GF-D8 (cell line): ENCODE results near the gene ATP1A1.

ENCODE experiments used
- DNase-seq: peaks from one replicate; lab custom pipeline; 2025; lab: John Stamatoyannopoulos, UW

ATP1A1 gene

DNA sequence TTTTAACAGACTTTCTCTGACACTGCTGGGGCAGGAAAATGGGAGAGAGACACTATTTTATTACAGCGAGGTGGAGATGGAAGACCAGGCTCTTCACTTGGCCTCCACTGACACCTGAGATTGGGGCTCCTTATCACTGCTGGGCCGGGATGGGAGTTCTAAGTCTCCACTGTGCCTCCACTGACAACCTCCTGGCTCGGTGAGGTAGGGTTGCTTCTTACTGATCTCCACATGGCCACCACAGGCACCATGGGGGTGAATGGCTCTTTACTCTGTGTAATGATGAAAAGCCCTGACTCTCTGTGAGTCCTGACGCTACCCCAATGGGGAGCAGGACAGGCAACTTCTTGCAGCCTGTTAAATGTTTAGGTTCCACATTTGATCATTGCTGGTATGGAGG, 67.7 kb downstream of the ATP1A1 start:
- DNase-seq: no peak

DNA sequence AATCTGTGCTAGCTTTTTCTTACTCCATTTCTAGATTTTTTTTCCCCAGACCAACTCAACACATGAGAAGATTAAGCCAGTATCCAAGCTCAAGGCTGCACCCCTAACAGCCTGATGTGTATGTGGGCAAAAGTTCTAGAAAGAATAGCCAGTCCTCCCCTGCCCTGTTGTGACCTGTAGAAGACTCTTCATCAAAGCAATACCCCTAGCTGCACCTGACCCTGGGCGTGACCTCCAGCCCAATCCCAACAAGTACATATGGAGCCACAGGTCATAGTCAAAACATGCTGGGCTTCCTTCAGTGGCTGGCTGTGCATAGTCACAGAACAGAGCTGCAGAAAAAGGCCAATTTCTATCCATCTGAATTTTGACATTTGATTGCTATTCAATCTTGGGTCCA, 72.5 kb downstream of the ATP1A1 start:
- DNase-seq: no peak

DNA sequence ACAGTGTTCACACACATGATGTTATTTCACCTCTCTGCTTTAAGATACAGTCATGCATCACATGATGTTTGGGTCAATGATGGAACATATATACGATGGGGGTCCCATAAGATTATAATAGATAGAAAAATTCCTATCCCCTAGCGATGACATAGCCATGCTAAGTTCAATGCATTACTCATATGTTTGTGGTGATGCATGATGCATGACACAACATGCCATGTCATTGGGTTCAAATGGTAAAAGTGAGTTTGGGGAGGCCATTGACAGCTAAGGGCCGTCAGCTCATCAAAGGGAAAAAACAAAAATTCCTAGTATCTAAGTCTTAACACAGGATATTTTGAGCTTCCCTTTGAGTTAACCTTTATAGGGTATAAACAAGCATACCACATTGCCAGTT, 73.6 kb downstream of the ATP1A1 start:
- no peak for DNase-seq

DNA sequence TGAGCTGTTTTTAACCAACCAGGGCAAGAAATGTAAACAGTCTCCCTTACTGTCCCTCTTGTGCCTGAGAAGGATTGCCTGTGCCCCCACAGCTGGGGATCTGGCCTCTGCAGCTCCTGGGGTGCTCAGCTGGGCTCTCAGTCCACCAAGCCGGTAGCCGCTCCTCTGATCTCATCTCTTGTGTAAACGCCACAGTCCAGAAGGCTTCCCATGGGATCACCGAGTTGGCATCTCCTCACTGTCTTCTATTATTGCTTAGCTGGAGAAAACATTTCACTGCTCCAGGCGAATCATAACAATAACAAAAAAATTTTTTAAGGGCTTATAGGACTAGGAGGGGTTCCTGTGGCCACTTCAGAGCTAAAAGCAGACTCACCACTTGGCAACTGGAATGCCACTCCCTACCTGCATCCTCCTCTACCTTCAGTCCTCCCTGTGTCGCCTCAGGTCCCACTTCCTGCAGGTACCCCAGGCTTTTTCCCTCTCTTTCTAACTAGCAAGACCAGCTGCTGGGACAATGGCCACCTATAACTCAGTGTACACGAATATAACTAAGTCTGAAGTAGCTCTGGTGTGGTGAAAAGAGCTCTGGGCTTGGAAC, 75.8 kb downstream of the ATP1A1 start:
- no peak for DNase-seq

DNA sequence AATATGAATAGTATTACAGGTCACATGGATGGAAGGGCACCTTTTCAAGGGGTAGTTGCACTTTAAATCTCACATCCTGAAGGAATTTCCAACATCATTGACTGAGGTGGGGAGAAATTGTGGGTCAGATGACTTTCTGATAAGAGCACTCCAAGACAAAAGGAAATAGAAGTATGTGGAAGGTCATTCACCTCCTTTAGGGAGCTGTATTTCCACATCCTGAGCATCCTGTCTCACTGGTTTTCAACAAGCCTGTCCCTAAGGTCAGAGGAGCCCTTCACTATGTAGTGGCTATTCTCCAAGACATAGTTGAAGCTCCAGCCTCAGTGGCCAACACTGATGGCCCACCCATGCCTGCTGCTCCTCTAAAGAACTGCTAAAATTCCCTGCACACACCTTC, 76.5 kb downstream of the ATP1A1 start:
- no peak for DNase-seq

DNA sequence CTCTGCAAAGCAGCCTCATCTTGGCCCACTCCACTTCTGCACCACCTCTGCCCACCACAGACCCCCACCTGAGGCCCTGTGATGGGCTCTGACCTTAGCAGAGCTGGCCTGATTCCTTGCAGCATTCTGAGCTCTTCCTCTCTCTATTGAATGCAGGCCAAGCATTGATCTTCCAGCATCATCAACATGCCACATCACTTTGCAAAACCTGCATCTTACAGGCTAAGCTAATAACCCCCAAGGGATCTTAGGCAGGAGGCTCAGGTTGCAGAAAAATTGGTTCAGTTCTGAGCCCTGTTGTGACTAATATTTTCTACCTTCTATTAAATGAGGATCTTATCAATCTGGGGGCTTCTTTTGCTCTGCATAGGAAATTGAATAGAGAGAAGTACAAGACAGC, 78.7 kb downstream of the ATP1A1 start:
- DNase-seq: no peak

DNA sequence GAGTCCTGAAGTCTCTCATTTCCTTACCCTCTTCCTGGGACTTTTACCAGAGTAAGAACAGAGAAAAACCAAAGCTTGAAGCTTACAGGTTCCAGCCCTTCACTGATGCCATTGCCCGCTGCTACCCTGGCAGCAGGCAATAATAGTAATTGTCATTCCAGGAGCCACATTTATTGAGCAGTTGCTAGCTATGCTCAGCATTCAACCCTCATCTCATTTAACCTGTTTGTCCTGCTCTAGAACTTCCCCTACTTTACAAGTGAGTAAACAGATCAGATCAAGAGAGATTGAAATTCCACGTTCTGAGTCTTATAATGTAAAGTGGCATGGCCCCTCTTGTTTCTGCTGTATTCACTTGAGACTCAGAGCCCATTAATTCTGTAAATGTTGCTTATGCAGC, 80.4 kb downstream of the ATP1A1 start:
- DNase-seq: no peak

DNA sequence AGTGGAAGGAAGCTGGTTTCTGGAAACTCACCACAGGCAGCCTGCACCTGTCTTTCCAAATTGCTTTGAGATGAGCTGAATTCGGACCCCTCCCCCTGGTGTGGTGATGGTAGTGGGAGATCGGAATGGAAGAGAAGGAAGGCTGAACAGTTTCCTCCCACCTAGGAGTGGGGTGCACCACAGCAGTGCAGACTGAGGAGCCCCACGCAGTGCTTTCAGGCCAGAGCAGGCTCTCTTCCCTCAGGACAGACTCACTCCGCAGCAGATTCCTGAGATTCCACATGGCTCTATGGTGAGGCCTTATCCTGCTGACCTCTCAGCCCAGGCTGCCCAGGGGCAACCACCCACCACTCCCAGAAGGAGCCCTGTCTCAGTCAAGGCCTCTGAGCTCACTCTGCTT, 80.9 kb downstream of the ATP1A1 start:
- no peak for DNase-seq
